ENCODE measurements around the gene SLC38A10.

Gene SLC38A10

DNA sequence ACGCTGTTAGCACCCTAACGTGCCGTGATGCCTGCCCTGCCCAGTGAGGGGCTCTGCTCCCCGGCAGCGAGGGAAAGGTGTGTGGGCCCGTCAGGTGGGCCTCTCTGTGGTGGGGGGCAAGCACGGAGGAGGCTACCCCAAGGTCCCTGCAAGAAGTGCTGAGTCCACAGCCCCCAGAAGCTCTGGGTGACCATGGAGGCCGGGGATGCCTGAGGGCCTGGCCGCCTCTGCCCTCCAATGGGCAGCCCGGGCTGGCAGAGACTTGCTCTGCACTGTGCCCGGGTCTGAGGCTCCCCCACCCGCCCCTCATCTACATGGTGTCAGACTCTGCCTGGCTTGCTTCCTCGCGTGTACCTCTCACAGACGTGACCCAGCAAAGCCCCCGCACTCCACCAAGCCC is 12.2 kb downstream of the SLC38A10 start:
- DNase-seq: no peak
- intact Hi-C loops (cut with DNase I): no loop called here

GRCh38 chr17:81282141-81282540 is 13.0 kb downstream of the SLC38A10 start:
- DNase-seq: no peak
- intact Hi-C loops (cut with DNase I): no loop called here

- intact Hi-C loops (cut with DNase I): no loop called here
- no peak for DNase-seq
These were observed 14.5 kb downstream of the SLC38A10 start for GRCh38 chr17:81280571-81280970.

GRCh38 chr17:81279278-81280275 is 15.5 kb downstream of the SLC38A10 start:
- intact Hi-C loops (cut with DNase I): no loop called here
- peak in 1 of 10 donors; percentile 76 for DNase-seq

GRCh38 chr17:81278831-81279230 is 16.3 kb downstream of the SLC38A10 start:
- DNase-seq: no peak
- intact Hi-C loops (cut with DNase I): no loop called here

GRCh38 chr17:81277946-81278693 is 17.0 kb downstream of the SLC38A10 start:
- no peak for DNase-seq
- intact Hi-C loops (cut with DNase I): no loop called here

- intact Hi-C loops (cut with DNase I): no loop called here
- peak; percentile 51 to 96 (median 79) for DNase-seq
These were observed 17.7 kb downstream of the SLC38A10 start for GRCh38 chr17:81277421-81277820.

DNA sequence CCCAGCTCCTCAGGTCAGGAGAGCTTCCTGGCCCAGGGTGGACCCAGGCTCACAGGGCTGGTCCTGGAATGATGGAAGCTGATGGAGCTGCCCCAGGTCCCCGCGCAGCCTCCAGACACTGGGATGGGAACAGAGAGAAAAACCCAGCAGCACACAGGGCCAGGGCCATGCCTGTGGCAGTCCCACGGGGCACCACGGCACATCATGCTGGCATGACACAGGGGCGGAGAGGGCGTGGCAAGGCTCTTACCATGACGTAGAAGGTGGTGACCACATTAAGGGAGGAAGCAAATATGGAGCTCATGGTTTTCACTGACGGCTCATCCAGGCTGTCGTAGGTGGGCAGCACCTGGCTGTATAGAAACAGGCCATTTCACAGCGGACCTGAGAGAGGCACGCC is 18.3 kb downstream of the SLC38A10 start:
- intact Hi-C loops (cut with DNase I): no loop called here
- no peak for DNase-seq

DNA sequence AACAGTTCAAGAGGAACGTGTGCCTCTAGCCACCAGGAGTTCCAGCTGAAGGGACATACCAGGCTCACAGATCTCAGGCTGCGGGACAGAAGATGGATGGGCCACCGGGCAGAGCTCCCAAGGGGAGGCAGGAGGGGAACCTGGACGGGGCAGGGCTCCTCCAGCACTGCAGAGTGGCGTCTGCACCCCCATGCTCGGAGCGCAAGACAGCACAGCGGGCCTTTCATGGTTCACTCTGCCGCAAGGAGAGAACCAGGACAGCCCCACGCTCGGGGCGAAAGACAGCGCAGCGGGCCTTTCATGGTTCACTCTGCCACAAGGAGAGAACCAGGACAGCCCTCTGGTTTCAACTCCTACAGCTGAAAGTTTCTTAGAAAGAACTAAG is 20.6 kb downstream of the SLC38A10 start:
- no peak for DNase-seq
- intact Hi-C loops (cut with DNase I): no loop called here

DNA sequence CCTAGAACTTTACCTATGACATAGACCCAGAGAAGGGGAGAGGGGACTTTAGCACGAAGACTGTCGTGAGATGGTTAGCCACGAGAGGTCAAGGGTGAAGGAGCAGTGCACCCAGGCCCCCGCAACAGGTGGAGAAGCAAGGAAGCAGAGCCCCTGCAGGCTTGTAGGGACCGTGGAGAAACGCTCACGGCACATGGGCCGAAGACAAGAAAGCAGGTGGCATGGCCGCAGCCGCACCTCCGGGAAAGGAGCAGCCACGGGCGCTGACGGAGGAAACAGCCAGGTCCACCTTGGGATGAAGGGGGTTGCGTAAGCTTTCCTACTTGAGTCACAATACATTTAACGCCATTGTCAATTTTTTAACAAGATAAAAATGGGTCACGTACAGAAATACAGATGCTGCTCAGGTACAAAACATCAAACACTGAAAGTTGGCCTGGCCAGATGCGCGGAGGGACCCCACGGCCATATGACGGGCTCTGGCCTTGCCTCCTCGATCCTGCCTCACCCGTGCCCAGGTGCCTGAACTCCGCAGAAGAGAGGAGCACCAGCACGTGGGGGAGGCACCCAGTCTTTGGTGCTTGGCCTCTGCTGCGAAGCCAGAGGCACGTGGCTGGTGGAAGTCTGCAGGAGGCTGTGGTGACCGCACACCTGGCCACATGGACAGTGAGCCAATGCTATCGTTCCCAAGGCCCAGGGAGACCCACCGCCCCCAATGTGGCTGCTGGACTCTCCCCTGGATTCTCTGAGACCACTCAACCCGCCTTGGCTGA is 21.2 kb downstream of the SLC38A10 start:
- intact Hi-C loops (cut with DNase I): no loop called here
- peak in 1 of 10 donors; percentile 31 for DNase-seq

DNA sequence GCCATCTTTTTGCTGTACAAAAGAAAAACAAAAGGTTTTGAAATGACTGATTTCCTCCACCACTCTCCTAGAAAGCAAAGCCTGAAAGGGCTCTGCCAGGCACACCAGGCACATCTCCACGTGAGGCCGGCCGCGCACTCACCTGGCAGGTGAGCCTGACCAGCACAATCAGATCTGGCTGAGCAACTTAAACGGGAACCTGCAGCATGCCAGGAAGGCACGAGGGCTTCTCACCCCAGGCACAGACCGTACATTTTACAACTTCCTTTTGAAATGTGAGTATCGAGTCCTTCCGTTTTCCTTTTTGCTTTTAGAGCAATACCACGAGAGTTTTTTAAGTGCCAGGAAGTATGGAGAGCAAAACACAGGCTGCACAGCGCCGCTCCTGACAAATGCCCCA is 22.5 kb downstream of the SLC38A10 start:
- no peak for DNase-seq
- intact Hi-C loops (cut with DNase I): no loop called here

DNA sequence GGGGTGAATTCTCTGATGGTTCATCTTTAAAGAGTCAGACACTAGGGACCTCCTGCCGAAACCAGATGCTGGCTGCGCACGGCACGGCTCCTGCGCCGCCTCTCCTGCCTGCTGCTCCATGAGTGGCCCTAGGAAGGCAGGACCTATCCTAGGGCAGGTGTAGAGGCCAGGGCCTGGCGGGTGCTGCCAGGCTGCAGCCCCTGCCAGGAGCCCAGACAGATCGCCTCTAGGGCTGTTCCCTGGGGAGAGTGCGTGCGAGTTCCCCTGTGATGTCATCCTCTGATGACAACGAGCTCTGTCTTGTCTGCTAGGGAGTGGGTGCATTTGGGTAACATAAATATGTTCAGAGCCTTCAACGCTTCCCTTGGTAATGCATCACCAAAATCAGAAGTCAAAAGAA is 23.9 kb downstream of the SLC38A10 start:
- intact Hi-C loops (cut with DNase I): no loop called here
- no peak for DNase-seq

DNA sequence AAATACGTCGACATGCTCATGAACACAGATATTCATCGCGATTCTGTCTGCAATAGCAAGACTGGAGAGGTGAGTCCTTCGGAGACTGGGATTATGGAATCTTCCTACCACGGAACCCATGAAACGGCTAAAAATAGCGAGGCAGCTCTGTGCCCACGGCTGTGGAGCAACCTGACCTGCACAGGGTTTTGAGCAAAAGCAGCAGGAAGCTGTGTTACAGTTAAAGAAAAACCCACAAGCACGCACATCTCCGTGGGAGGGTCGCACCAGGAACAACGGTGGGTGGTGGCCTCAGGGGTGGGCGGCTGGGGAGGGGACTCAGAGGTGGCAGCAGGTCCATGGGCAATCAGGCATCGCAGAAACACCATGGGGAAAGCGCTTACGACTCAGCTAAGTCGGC is 24.8 kb downstream of the SLC38A10 start:
- intact Hi-C loops (cut with DNase I): no loop called here
- DNase-seq: no peak

GRCh38 chr17:81267390-81268067 is 27.6 kb downstream of the SLC38A10 start:
- intact Hi-C loops (cut with DNase I): no loop called here
- DNase-seq: no peak

- DNase-seq: no peak
- intact Hi-C loops (cut with DNase I): no loop called here
These were observed 29.5 kb downstream of the SLC38A10 start for GRCh38 chr17:81265576-81265975.

GRCh38 chr17:81264640-81265039 is 30.5 kb downstream of the SLC38A10 start:
- DNase-seq: no peak
- intact Hi-C loops (cut with DNase I): no loop called here

- intact Hi-C loops (cut with DNase I): no loop called here
- no peak for DNase-seq
These were observed 31.5 kb downstream of the SLC38A10 start for GRCh38 chr17:81263371-81264181.

DNA sequence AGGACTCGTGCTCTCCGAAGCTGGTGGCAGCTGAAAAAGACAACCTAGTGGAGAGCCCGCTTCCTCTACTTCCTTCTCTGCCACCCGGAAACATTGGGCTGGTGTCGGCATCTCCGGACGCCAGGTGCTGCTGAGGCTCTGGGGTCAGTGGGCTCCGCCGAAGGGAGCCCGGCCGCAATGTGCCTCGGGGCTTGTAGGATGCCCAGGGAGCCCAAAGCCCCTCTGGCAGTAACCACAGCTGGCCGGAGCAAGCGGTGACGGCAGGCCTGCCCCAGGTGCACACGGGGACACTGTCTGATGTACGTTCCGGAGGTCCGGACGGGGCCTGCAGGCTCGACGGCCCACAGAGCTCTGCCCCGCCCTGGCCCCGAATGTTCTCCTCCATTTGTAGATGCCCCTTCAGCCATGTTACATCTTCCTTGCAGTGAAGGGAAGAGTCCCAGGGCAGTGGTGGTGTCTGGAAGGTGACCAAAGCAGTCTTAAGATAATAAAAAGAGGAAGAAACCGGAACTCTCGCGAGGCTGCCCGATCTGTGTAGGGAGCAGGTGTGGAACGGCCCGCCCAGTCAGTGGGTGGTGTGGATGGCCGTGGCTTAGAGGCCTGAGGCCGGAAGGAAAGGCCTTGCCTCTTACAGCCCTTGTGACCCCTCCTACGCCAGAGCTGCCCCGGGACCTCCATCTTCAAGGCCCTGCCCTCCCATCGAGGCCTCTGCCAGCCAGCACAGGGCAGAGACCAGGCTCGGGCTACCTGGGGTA is 33.3 kb downstream of the SLC38A10 start:
- intact Hi-C loops (cut with DNase I): no loop called here
- DNase-seq: no peak

DNA sequence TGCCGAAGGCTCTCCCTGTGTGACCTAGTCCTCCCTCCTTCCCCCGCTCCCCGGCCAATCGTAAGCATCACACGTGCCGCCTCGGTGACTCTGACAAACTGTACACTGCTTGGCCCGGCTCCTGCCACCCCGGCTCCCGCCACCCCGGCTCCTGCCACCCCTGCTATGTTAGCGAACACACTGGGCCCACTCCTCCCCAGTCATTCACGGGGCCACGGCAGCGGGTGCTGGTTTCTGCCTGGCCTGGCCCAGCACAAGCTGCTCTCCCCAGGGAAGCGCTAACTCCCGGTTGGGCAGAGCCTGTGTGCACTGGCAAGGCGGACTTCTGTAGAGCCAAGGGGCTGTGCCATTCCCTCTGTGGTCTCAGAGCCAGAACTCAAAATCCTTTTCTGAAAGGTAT is 34.0 kb downstream of the SLC38A10 start:
- intact Hi-C loops (cut with DNase I): no loop called here
- DNase-seq: no peak

Measured in posterior cingulate gyrus (tissue), 11 donors.